DOHH2 (cell line): ENCODE measurements around the gene FIGNL2.

ENCODE experiments used
- H3F3A ChIP-seq: fragments of 200-600 bp; sonication (generic), shearing (Covaris generic); 2 replicates; pipeline ENCODE4 v1.6.0; 2016; ENCODE audit warnings: antibody characterized with exemption, mild to moderate bottlenecking; ENCODE audit not compliant: control insufficient read depth, insufficient read depth
- H3K27ac ChIP-seq: fragments of 200-600 bp; sonication (generic); 2 replicates; pipeline ENCODE4 v1.5.1; 2014; ENCODE audit warnings: low read depth, mild to moderate bottlenecking, low read length, moderate library complexity
- H3K27me3 ChIP-seq: fragments of 200-600 bp; sonication (generic); 2 replicates; pipeline ENCODE4 v1.6.1; 2014; ENCODE audit warnings: mild to moderate bottlenecking, low read length, mixed read lengths; ENCODE audit not compliant: control insufficient read depth
- H3K36me3 ChIP-seq: fragments of 200-600 bp; sonication (generic); 2 replicates; pipeline ENCODE4 v1.6.1; 2014; ENCODE audit warnings: mild to moderate bottlenecking, low read length, moderate library complexity, mixed read lengths; ENCODE audit not compliant: control insufficient read depth
- H3K4me1 ChIP-seq: fragments of 200-600 bp; sonication (generic); 2 replicates; pipeline ENCODE4 v1.6.1; 2014; ENCODE audit warnings: mild to moderate bottlenecking, low read length, mixed read lengths; ENCODE audit not compliant: control insufficient read depth
- H3K4me2 ChIP-seq: fragments of 200-600 bp; sonication (generic); 2 replicates; pipeline ENCODE4 v1.6.0; 2014; ENCODE audit warnings: mild to moderate bottlenecking, low read length, moderate library complexity
- H3K4me3 ChIP-seq: fragments of 200-600 bp; sonication (generic); 2 replicates; pipeline ENCODE4 v1.5.1; 2014; ENCODE audit warnings: mild to moderate bottlenecking, low read length, mixed read lengths
- H3K79me2 ChIP-seq: fragments of 200-600 bp; sonication (generic); 2 replicates; pipeline ENCODE4 v1.6.1; 2014; ENCODE audit warnings: mild to moderate bottlenecking, low read length, mixed read lengths; ENCODE audit not compliant: control insufficient read depth
- H3K9me2 ChIP-seq: fragments of 200-600 bp; sonication (generic); replicated peaks from 2 replicates; pipeline ENCODE4 v1.6.1; 2014; ENCODE audit warnings: mild to moderate bottlenecking, low read length, mixed read lengths; ENCODE audit not compliant: control insufficient read depth
- H3K9me3 ChIP-seq: fragments of 200-600 bp; sonication (generic); 2 replicates; pipeline ENCODE4 v1.6.1; 2014; ENCODE audit warnings: antibody characterized with exemption, low read length, mixed read lengths; ENCODE audit not compliant: control insufficient read depth, insufficient read depth
- H4K20me1 ChIP-seq: fragments of 200-600 bp; sonication (generic); 2 replicates; pipeline ENCODE4 v1.6.0; 2014; ENCODE audit warnings: low read depth, mild to moderate bottlenecking, antibody characterized with exemption, low read length, moderate library complexity; ENCODE audit not compliant: control insufficient read depth, insufficient read depth
- CTCF ChIP-seq: fragments of 200-600 bp; sonication (generic); IDR thresholded peaks from one replicate; pipeline ENCODE4 v1.5.1; 2014; ENCODE audit warnings: antibody characterized with exemption, mild to moderate bottlenecking, low read depth, low read length; ENCODE audit not compliant: poor library complexity, severe bottlenecking
- EZH2phosphoT487 ChIP-seq: fragments of 200-600 bp; sonication (generic); IDR thresholded peaks from 2 replicates; pipeline ENCODE4 v1.6.1; 2017; ENCODE audit warnings: borderline replicate concordance, mild to moderate bottlenecking, antibody characterized with exemption, low read length, moderate library complexity, mixed read lengths

Gene FIGNL2, protein sequence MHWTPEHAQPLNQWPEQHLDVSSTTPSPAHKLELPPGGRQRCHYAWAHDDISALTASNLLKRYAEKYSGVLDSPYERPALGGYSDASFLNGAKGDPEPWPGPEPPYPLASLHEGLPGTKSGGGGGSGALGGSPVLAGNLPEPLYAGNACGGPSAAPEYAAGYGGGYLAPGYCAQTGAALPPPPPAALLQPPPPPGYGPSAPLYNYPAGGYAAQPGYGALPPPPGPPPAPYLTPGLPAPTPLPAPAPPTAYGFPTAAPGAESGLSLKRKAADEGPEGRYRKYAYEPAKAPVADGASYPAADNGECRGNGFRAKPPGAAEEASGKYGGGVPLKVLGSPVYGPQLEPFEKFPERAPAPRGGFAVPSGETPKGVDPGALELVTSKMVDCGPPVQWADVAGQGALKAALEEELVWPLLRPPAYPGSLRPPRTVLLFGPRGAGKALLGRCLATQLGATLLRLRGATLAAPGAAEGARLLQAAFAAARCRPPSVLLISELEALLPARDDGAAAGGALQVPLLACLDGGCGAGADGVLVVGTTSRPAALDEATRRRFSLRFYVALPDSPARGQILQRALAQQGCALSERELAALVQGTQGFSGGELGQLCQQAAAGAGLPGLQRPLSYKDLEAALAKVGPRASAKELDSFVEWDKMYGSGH

DNA sequence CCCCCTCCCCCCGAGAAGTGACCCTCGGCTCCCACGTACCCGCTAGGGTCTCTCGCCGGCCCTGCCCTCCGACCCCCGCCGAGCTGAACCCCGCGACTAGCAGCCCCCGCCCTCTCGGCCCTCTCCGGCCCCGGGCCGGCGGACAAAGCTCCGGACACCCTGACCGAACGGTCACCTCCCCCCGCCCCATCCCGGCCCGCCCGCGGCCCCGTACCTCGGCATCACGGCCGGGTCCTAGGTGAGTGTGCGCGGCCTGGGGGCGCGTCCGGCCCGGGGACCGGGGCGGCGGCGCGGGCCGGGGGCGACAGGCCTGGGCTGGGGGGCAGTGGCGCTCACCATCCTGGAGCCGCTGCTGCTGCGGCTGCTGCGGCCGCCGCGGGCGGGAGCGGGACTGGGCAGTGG is at the start of gene FIGNL2:
FIGNL2 (minus strand) TSS at position 393 of the 402 bp plus-strand sequence. CDS start 26,305 bp downstream, outside the sequence.
- Histone ChIP-seq H3K36me3 (no peaks in the 10 kb centered on the region), H3K79me2 (no peaks in the 10 kb centered on the region), H3K4me1 (no peaks in the 10 kb centered on the region), H3K4me2 (no peak within 1 kb of the TSS), H3F3A (no peaks in the 10 kb centered on the region), H3K27ac (no peak within 1 kb of the TSS), H3K9me3 (no peaks in the 10 kb centered on the region), H3K9me2 (no peaks in the 10 kb centered on the region), H3K27me3 (peaks cover 19% of the 10 kb centered on the region), H3K4me3 (no peak within 1 kb of the TSS), H4K20me1 (no peaks in the 10 kb centered on the region)
- TF ChIP-seq CTCF = no peak
- no peak for TF ChIP-seq EZH2phosphoT487

GRCh38 chr12:51897181-51897580 is 48.7 kb upstream of the FIGNL2 start:
- Histone ChIP-seq H3K9me2 (no peaks in the 10 kb centered on the region), H4K20me1 (no peaks in the 10 kb centered on the region), H3K27ac (no peak overlapping the region), H3K36me3 (no peaks in the 10 kb centered on the region), H3K9me3 (no peaks in the 10 kb centered on the region), H3F3A (no peaks in the 10 kb centered on the region), H3K4me2 (no peak overlapping the region), H3K4me1 (no peaks in the 10 kb centered on the region), H3K4me3 (no peak overlapping the region), H3K79me2 (no peaks in the 10 kb centered on the region), H3K27me3 (peaks cover 10% of the 10 kb centered on the region)
- TF ChIP-seq EZH2phosphoT487 (no peak), CTCF (no peak)

GRCh38 chr12:51896236-51896635 is 47.7 kb upstream of the FIGNL2 start:
- Histone ChIP-seq H3F3A (no peaks in the 10 kb centered on the region), H3K4me2 (no peak overlapping the region), H3K4me3 (no peak overlapping the region), H3K9me2 (no peaks in the 10 kb centered on the region), H3K9me3 (no peaks in the 10 kb centered on the region), H3K27me3 (peaks cover 10% of the 10 kb centered on the region), H3K27ac (no peak overlapping the region), H3K36me3 (no peaks in the 10 kb centered on the region), H3K79me2 (no peaks in the 10 kb centered on the region), H3K4me1 (no peaks in the 10 kb centered on the region), H4K20me1 (no peaks in the 10 kb centered on the region)
- no peak for TF ChIP-seq EZH2phosphoT487
- TF ChIP-seq CTCF = no peak
